GM18909 (cell line): Measurements from ENCODE around the gene SLC22A4.

Experiments used
- ATAC-seq: cut with Tn5 transposase; IDR thresholded peaks from one replicate; pipeline ENCODE4 v1.9.1; 2021; ENCODE audit warnings: mild to moderate bottlenecking; ENCODE audit not compliant: unreplicated experiment, poor library complexity

SLC22A4 gene

DNA sequence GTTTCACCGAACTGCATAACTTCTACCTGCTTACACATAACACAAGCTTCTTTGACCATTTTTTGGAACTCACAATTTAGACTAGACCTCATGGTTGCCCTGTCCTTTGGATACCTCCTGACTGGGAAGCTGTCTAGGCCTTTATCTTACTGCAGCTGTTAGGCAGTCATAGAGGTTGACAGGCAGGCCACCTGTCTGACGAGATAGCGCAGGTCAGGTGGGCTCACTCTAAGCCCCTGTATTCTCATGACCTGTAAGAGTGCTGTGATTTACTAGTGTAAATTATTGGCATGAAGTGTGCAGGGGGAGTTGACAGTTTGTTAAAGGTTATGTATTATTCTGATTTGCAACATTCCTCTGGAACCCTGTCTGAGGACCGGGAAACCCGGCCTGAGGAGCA is 29.0 kb downstream of the SLC22A4 start:
- ATAC-seq = no peak

DNA sequence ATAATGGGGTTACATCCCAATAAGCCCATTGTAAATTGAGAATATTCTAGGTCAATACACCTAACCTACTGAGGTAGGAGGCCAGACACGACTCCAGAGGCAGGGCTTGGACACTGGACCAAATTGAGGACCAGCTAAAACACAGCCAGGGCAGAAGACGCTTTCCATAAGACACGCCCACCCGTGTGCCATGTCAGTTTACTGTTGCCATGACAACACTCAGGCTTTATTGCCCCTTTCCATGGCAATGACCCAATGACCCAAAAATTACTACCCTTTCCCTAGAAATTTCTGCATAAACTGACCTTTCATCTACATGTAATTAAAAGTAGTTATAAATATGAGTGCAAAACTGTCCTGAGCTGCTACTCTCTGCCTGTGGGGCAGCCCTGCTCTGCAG is 31.5 kb downstream of the SLC22A4 start:
- no peak for ATAC-seq

- no peak for ATAC-seq
These were observed 33.2 kb downstream of the SLC22A4 start for GRCh38 chr5:132327252-132327955.

- ATAC-seq = no peak
These were observed 40.6 kb downstream of the SLC22A4 start for GRCh38 chr5:132334812-132335211.

GRCh38 chr5:132335402-132335801 is 41.2 kb downstream of the SLC22A4 start:
- ATAC-seq = no peak

GRCh38 chr5:132339502-132339901 is 45.3 kb downstream of the SLC22A4 start:
- no peak for ATAC-seq

DNA sequence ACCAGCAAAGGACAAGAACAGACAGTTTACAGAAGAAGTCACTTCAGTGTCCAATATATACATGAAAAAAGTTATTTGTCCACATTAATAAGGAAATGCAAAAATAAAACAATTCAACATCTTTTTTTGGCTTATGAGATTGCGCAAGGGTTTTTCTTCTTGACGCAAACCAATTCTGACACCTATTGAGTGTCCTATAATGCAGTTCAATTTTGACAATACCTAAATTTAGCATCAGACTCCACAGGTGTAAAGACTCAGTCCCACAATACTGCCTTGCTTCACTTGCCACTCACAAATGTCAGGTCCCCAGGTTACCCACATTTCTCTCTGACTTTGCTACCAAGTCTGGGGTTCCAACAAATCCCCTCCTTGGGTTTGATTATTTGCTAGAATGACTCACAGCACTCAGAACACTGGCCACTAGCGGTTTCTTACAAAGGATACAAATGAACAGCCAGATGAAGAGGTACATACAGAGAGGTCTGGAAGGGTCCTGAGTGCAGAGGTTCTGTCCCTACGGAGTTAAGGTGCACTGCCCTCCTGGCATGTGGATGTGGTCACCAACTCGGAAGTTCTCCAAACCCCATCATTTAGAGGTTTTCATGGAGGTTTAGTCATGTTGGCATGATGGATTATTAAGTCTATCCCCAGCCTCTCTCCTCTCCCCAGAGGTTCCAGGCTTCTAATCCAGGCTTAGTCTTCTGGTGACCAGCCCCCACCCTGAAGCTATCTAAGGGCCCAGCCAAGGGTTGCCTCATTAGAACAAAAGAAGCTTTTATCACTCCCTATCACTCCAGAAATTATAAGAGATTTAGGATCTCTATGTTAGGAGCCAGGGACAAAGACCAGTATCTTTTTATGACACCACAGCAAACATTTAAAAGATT is 48.3 kb downstream of the SLC22A4 start:
- no peak for ATAC-seq

- no peak for ATAC-seq
These were observed 50.8 kb downstream of the SLC22A4 start for GRCh38 chr5:132344775-132345514.

DNA sequence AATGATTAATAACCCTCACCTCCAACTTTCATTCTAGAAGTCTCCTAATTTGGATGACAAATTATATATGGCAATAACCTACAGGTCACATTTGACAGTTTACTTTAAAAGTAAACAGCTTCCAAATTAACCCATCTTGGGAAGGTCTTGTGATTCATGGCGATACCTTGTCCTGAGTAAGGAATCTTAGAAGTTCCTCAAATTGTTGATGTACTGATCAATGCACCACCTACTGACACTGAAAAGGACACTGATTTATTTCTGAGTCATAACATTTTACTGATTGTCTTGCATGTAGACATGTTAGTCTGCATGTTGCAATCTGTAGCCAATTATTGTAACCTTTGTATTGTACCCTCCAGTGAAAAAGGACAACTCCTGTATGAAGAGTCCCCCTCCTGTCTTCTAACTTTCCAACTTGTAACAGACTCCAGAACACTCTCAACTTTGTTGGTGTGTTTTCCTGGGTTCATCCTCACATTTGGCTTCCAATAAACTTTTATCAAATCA is 59.3 kb downstream of the SLC22A4 start:
- ATAC-seq = no peak

DNA sequence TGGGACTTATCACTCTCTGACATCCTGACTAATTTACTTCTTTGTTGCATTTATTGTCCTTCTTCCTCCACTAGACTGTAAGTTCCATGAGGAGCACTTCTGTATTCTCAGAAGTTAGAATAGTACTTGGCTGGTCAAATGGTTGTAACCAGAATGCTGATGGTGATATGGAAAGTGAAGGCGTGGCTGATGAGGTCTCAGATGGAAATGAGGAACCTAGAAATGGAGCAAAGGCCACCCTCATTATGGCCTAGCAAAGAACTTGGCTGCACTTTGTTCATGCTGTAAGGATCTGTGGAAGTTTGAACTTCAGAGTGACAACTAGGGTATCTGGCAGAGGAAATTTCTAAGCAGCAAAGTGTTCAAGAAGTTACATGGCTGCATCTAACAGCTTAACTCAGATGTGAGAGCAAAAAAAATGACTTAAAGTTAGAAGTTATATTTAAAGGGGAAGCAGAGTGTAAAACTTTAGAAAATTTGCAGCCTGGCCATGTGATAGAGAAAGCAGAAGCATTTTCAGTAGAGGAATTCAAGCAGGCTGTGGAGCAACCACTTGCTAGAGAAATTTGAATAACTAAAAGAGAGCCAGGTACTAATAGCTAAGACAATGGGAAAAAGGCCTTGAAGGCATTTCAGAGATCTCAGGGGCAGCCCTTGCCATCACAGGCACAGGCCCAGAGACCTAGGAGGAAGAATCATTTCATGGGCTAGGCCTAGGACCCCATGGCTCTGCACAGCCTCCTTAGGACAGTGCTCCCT is 60.4 kb downstream of the SLC22A4 start:
- no peak for ATAC-seq

- ATAC-seq = no peak
These were observed 61.1 kb downstream of the SLC22A4 start for GRCh38 chr5:132355140-132355765.

DNA sequence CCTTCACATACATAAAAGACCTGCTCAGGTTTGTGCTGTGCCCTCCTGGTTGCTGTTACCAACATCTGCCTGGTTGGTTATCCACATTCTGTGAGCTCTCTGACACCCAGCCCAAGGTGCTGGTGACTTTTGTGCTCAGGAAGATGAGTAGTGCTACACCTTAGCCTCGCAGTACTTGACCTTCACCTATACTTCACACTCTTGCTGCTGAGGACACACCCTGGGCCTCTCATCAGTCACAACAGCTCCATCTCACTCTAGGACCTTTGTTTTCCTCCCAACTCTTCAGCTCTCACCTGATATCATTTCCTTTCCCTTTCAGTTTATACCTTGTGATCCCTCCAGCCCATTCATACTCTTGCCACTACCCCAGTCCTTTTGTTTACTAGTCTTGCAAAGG is 64.6 kb downstream of the SLC22A4 start:
- no peak for ATAC-seq

GRCh38 chr5:132362086-132362485 is 67.9 kb downstream of the SLC22A4 start:
- ATAC-seq = no peak

- no peak for ATAC-seq
These were observed 69.4 kb downstream of the SLC22A4 start for GRCh38 chr5:132363431-132364112.

DNA sequence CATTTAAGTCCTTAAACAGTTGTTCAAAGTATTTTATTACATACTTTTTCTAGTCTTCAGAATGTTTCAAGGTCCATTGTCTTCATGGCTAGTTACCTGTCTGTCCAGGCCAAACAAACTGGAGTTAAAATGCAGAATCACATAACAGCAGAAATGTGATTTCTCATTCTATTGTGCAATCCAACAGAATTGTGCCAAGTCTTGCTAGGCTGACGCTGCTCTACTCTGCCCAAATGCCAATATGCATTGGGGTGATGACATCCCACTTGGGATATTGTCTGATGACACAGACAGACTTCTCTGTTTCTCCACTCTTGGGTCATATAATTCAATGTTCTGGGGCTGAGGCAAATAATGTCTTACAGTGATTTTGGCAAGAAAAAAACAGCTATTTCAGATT is 70.1 kb downstream of the SLC22A4 start:
- ATAC-seq = no peak

GRCh38 chr5:132365213-132365612 is 71.0 kb downstream of the SLC22A4 start:
- no peak for ATAC-seq

- no peak for ATAC-seq
These were observed 74.0 kb downstream of the SLC22A4 start for GRCh38 chr5:132368186-132368585.

- ATAC-seq = no peak
These were observed 74.8 kb downstream of the SLC22A4 start for GRCh38 chr5:132369007-132369473.
